Right ventricle myocardium inferior (tissue), 1 donor: Measurements from ENCODE around the gene MASTL. TPM values are rescaled to one million over a fixed set of nuclear protein-coding genes. Genes with fewer than 3 reads are reported as not detected.
"Not testable (repeated sequence)": the region's sequence is repeated elsewhere in the genome, so short reads cannot be mapped to it uniquely, and the experiment has no call there.

Experiments used
- ATAC-seq: fragments of 200-7000 bp; cut with Tn5 transposase; one replicate; pipeline ENCODE4 v1.9.1; 2020; ENCODE audit warnings: mild to moderate bottlenecking, moderate library complexity
- DNase-seq: peaks from one replicate; pipeline ENCODE4 v3.0.0; 2021; ENCODE audit errors: missing footprints
- intact Hi-C: fragments of 100-400 bp; cut with DNase I; formaldehyde crosslinking; loops from one replicate; pipeline ENCODE4 v1.11.0; 2022
- long read RNA-seq: library from polyadenylated mRNA; unstranded; transcript quantifications from one replicate; pipeline ENCODE4 v2.0.0, GENCODE V29; 2021
- total RNA-seq: library from RNA; stranded (reverse); fragmentation: NEBNext Ultra II Directional; extraction: Animal tissue kit (Norgen Biotek cat#: 25700); gene quantifications from one replicate; pipeline ENCODE4 v1.2.1, GENCODE V29; 2021
- donor health status: DM: no; HTN: yes; CAD: no; lungs with severe emphysema.

The MASTL gene
- 1.5 TPM for total RNA-seq
- long read RNA-seq, partial matches to known transcripts = 0 of 1 reads
- long read RNA-seq, other reads (novel, unspliced or antisense) = 0 of 1 reads

DNA sequence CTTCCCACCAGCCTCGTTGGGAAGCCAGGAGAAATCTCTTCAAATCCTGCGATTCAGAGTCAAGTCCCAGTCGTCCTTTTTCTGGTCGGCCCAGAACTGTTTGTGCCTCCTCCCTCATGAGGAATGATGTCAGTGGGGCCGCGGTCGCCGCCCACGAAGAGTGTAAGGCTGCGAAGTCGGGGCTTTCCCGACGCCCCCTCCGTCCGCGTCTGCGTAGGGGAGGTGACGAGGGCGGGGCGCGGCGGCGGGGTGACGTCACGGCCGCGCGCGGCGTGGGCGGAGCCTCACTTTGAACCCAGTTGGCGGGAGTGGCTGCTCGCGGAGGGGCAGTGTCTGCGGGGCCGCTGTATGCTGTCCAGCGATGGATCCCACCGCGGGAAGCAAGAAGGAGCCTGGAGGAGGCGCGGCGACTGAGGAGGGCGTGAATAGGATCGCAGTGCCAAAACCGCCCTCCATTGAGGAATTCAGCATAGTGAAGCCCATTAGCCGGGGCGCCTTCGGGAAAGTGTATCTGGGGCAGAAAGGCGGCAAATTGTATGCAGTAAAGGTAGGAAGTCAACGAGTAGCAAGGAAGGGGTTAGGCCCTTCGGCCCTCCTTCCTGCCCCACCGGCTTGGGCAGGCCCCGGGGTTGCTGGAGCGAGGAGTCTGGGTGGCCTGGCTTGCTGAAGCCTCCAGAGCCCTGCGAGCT is at the start of gene MASTL:
Gene MASTL, plus strand, starts transcription at position 287 of the 689 bp plus-strand sequence. Its CDS starts 75 bp downstream, at position 362.
- DNase-seq (peak; percentile 97), ATAC-seq (peak; percentile 97)
- intact Hi-C loops = loop anchor here (2.0 to 10.0 kb wide), 2 partner anchors 50 to 86 kb away; partner anchors contain the start of genes ACBD5 and ANKRD26

DNA sequence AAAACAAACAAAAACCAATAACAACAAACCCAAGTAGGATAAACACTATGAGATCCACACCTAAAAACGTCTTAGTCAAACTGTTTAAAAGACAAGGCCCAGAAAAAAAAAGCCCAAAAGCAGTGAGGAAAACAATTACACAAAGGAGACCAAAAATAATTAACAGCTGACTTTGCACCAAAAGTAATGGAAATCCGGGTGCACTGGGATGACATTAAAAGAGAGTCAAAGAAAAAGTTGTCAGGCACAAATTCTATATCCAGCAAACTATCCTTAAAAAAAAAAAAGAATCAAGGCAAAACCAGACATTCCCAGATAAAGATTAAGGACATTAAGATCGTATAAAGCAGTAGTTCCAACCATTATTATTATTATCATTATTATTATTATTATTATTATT is 47.0 kb upstream of the MASTL start:
- intact Hi-C loops = loop anchor here (10.0 kb wide), 1 partner anchor 47 kb away; the partner anchor contains the start of genes MASTL and YME1L1
- DNase-seq (no peak), ATAC-seq (no peak)

DNA sequence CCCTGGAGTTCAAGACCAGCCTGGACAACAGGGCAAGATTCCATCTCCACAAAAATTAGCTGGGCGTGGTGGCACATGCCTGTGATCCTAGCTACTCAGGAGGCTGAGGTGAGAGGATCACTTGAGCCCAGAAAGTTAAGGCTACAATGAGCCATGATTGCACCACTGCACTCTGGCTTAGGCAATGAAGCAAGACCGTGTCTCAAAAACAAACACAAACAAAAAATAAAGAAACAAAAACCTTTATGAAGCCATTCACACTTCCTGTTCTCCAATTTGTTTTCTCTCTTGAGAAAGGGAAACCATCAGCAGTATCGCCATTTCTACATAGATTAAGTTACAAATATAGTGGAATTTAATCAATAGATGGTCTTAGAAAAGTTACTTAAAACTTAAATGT is 20.8 kb upstream of the MASTL start:
- ATAC-seq = no peak
- intact Hi-C loops = no loop called here
- no peak for DNase-seq

DNA sequence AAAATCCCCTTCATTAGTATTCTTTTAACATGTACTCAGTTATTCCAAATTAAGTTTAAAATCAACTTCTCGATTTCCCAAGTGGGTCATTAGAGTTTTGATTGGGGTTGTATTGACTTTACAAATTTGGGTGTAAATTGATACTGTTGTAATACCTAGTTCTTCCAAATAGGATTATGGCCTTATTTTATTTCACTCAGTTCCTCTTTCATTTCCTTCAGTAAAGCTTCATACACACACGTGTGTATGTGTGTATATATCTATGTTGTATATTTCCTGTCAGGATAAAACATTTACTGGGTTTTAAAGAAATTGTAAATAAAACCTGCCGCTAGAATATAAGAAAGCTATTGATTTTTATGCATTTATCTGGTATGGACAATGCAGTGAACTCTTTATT is 16.9 kb upstream of the MASTL start:
- intact Hi-C loops = no loop called here
- no peak for DNase-seq
- no peak for ATAC-seq

DNA sequence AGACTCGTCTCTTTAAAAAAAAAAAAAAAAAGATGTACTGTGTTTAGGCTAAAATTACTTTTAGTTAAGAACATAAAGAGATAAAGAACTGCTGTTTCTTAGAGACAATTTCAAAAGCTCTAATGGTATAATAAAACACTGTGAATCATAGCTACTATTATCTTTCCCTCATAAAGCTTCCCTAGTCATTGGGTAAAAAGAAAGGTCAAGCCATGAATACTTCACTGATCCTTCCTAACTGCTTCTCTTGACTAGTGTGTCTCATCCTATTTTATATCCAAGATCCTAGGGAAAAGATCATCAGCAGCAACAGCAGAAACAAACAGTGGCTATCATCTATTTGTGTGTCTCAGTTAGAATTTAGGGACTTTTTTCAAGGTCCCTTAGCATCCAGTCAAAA is 11.5 kb upstream of the MASTL start:
- DNase-seq (no peak), ATAC-seq (no peak)
- intact Hi-C loops = no loop called here

DNA sequence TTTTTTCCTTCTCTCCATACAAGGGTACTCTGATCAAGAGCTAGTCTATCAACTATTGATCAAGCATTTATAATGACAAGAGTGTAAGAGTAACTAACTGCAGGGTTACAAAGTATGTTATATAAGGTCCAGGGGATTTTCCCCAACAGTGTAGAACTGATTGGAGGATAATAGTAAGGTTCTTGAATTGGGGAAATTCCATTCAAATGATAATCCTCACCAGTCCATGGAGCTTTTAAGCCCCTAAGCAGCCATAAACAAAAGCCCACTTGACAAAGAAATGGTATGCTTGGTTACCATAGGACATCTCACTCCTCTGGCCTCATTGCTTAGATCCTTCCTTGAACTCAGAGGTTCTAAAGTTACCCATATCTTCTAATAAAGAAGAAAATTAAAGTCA is 9.2 kb upstream of the MASTL start:
- intact Hi-C loops = no loop called here
- DNase-seq (no peak), ATAC-seq (no peak)

DNA sequence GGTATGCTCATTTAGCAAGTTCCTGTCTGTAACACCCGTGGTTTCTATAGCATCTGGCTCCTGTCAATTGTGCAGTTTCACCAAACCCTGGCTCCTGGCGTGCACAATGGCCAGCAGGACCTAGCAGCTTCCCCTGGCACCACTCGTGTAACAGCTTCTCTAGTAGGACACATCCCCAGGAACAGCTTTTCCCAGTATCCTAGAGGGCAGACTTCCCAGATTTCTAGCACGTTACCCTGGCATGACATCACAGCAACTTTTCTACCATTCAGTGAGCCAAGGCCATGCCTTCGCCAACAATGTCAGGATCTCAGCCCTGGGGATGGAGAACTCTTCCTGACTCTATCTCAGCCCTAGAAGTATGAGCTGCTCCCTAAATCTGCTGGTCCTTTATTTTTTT is 7.5 kb upstream of the MASTL start:
- intact Hi-C loops = no loop called here
- peak; percentile 63 for ATAC-seq
- no peak for DNase-seq

DNA sequence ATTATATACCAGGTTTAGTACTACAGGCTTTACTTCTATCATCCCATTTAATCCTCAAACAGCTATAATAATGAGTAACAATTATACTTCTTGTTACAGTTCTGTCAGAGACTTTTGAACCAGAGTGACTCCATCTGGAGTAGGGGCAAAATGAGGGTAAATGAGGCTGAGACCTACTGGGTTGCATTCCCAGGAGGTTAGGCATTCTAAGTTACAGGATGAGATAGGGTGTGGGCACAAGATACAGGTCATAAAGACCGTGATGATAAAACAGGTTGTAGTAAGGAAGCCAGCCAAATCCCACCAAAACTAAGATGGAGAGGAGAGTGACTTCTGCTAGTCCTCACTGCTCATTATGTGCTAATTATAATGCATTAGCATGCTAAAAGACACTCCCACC is 4.9 kb upstream of the MASTL start:
- ATAC-seq (no peak), DNase-seq (no peak)
- intact Hi-C loops = loop anchor here (10.0 kb wide), 1 partner anchor 45 kb away; the partner anchor contains the start of gene ANKRD26

DNA sequence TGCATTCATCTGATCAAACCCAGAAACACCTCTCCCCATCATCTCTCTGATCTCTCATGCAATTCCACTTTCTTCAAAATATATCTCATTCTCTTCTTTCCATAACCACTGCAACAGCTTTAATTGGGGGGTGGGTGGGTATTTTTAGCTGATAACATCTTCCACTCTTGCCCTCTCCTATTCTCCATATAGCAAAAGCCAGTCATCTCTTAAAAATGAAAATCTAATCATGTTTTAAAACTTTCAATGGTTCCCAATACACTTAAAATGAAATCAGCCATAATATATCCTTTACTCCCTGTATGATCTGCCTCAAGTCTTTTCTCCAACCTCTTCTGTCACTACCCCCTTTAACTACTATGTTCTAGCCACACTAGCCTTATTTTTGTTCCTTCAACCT is 2.5 kb upstream of the MASTL start:
- intact Hi-C loops = loop anchor here (10.0 kb wide), 1 partner anchor 48 kb away; the partner anchor contains the start of gene ANKRD26
- DNase-seq (no peak), ATAC-seq (no peak)

DNA sequence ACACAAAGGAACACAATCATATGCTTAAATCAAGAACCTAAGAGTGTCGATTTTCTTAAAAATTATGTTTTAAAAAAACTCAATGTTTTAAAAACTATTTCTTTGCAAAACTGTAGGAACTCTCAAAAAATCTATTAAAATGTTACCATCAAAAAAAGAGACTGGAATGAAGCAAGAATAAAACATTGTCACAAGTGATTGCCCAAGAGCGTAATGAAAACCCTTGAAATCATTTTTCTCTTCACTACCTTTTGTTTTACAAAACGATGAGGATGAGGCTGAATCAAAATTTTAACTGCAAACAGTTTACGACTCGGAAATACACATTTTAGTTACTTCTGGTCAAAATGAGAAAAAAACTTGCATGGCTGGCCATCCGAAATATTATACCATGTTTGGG is 1.8 kb upstream of the MASTL start:
- DNase-seq (no peak), ATAC-seq (no peak)
- intact Hi-C loops = loop anchor here (10.0 kb wide), 1 partner anchor 49 kb away; the partner anchor contains the start of gene ANKRD26

DNA sequence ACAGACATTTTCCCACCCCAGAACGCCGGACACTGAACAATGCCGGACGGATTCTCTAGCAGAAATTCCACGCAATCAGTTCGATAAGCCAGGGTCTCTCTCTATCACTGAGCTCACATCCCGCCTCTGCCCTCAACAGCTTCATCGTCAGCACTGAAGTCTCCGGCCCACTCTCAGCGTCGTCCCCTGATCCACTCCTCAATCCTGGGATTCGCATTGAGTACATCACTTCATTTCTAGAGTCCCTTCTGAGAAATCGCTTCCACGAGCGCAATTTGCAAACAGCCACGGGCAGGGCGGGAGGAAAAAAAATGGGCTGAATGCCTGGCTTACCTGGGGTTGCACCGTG is 1.3 kb upstream of the MASTL start:
- ATAC-seq (no peak), DNase-seq (peak; percentile 50)
- intact Hi-C loops = loop anchor here (2.0 to 10.0 kb wide), 2 partner anchors 49 to 87 kb away; partner anchors contain the start of genes ACBD5 and ANKRD26

DNA sequence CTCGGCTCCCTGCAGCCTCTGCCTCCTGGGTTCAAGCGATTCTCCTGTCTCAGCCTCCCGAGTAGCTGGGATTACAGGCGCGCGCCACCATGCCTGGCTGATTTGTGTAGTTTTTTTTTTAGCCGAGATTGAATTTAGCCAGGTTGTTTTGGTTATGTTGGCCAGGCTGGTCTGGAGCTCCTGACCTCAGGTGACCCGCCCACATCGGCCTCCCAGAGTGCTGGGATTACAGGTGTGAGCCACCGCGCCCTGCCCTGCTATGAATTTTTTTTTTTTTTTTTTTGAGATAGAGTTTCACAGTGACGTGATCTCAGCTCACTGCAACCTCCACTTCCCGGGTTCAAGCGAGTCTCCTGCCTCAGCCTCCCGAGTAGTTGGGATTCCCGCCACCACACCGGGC is 1.4 kb downstream of the MASTL start:
- DNase-seq = peak; percentile 50
- not testable (repeated sequence) for ATAC-seq
- intact Hi-C loops = loop anchor here (10.0 kb wide), 1 partner anchor 52 kb away; the partner anchor contains the start of gene ANKRD26

DNA sequence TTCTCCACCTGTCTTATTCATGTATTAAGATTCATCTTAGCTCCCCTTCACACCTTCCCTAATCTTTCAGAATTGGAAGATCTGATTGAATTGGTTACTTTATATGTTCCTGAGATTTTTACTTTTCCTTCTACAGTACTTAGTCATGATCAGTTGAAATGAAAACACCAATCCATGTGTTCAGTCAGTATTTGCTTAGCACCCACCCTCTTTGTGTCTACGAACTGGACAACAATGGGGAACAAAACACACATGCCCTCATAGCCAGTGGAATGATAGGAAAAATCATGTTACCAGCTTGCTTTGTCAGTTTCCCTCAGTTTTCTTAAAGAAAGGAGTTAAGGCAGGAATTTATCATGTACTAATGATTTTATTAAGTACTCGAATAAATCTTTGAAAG is 2.0 kb downstream of the MASTL start:
- ATAC-seq = no peak
- DNase-seq = no peak
- intact Hi-C loops = loop anchor here (10.0 kb wide), 1 partner anchor 52 kb away; the partner anchor contains the start of gene ANKRD26

DNA sequence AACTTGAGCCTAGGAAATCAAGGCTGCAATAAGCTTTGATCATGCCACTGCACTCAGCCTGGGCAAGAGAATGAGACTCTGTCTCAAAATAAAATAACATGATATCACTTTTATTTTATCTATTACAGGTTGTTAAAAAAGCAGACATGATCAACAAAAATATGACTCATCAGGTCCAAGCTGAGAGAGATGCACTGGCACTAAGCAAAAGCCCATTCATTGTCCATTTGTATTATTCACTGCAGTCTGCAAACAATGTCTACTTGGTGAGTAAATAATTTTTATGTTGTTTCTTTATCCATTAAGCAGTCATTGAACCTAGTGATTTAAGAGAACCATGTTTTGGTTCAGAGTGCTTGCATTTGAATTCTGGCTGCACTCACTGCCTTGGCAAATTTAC is 3.3 kb downstream of the MASTL start:
- intact Hi-C loops = loop anchor here (10.0 kb wide), 1 partner anchor 54 kb away; the partner anchor contains the start of gene ANKRD26
- ATAC-seq (no peak), DNase-seq (no peak)

DNA sequence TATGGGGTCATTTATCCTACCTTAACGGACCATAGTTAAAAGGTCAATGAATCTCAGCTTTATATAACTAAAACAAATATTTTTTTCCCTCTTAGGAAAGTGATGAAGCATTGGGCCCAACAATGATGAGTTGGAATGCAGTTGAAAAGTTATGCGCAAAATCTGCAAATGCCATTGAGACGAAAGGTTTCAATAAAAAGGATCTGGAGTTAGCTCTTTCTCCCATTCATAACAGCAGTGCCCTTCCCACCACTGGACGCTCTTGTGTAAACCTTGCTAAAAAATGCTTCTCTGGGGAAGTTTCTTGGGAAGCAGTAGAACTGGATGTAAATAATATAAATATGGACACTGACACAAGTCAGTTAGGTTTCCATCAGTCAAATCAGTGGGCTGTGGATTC is 14.7 kb downstream of the MASTL start:
- DNase-seq (no peak), ATAC-seq (no peak)
- intact Hi-C loops = no loop called here

DNA sequence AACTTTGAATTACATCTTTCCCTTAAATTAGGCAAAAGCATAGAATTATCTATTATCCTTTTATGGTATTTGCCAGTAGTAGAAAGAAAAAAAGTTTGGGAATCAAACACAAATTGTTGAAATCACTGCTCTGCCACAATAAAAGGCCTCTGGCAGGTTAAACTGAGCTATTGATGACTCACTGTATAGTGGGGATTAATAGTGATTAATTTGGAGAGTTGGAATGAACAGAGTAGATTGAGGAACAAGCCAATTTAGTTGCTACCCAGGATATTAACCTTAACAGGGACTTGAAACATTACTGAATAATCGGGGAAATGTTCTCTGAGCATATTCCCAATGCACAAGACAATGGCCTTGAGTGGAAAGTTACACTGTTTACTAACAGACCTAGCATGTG is 33.1 kb downstream of the MASTL start:
- DNase-seq (no peak), ATAC-seq (no peak)
- intact Hi-C loops = no loop called here

DNA sequence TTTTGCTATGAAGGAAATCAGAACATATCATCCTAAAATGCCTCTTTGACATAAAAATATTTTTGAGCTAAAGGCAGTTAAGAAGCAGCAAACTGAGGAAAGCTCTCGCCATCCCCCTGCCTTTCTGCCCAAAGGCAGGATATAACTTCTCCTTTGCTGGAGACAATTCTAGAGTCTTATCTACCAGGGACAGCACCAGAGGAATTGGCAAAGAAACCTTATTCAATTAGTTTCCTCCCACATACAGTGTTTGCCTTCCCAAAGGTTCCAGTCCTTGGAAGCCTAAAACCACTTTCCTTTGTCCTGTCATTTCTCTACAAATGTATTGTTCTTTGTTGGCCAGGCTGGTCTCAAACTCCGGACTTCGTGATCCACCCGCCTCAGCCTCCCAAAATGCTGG is 33.7 kb downstream of the MASTL start:
- intact Hi-C loops = no loop called here
- ATAC-seq (no peak), DNase-seq (no peak)

DNA sequence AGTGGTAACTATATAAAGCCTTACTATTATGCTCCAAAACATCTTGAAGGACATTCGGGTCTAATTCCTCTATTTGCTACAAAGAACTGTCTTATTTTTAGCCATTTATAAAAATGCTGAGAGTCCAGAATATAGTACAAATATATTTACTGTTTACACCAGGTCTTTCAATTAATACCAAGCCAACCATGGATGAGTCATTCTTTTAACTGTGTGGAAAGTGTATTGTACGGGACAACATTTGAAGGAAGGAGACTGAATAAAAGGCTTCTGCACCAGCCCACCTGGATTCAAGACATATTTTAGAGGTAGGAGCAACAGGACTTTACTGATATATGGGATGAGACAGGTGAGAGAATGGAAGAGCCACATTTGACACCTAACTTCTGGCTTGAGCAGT is 35.4 kb downstream of the MASTL start:
- DNase-seq = no peak
- no peak for ATAC-seq
- intact Hi-C loops = no loop called here

DNA sequence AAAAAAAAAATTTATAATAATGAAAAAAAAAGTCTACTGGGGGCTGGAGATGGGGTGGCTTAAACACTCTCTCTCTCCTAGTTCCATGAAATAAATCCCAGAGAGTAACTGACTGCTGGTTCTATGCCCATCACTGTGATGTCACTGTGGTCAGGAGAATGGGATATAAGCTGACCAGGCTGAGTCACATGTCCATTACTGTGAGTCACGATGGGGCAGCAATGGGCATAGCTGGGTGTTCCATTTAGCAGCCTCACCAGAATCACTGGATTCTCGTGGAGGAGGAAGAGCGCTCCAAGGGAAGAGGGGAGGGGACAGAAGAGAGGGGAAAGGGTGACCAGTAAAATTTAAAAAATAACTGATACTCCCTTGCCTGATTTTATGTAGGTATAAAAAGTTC is 37.1 kb downstream of the MASTL start:
- DNase-seq (no peak), ATAC-seq (no peak)
- intact Hi-C loops = no loop called here

DNA sequence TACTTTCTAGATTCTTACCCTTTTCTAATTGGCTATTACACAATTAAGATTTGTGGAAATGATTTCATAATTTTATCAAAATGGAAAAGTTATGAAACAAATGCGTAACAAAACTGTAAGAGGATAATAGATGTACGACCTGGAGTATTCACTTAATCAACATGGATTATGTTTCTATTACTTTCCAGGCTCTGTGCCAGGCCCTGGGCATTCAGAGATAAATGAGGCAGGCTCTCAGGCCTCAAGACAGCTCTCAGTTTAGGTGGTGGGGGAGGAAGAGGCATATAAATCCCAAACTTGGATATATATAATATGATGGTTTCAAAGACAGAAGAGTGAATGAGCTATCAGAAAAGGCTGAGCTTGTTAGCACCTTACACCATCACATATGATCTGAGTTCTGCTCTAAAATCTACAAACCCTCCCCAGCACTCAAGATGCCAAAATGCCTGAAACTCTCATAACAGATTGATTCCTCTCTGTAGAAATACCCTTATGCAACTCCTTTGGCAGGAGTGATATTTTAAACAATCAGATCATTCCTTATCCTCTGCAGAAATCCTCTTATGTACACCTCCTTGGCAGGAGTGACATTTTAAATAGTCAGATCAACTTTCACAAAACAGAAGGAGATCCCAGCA is 42.9 kb downstream of the MASTL start:
- ATAC-seq (peak; percentile 39), DNase-seq (no peak)
- intact Hi-C loops = no loop called here
